GM18870 (cell line): ENCODE data around the gene EFS.

Experiments
- ATAC-seq: cut with Tn5 transposase; IDR thresholded peaks from one replicate; pipeline ENCODE4 v1.9.1; 2021; ENCODE audit warnings: moderate library complexity; ENCODE audit not compliant: unreplicated experiment

EFS gene, protein sequence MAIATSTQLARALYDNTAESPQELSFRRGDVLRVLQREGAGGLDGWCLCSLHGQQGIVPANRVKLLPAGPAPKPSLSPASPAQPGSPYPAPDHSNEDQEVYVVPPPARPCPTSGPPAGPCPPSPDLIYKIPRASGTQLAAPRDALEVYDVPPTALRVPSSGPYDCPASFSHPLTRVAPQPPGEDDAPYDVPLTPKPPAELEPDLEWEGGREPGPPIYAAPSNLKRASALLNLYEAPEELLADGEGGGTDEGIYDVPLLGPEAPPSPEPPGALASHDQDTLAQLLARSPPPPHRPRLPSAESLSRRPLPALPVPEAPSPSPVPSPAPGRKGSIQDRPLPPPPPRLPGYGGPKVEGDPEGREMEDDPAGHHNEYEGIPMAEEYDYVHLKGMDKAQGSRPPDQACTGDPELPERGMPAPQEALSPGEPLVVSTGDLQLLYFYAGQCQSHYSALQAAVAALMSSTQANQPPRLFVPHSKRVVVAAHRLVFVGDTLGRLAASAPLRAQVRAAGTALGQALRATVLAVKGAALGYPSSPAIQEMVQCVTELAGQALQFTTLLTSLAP

DNA sequence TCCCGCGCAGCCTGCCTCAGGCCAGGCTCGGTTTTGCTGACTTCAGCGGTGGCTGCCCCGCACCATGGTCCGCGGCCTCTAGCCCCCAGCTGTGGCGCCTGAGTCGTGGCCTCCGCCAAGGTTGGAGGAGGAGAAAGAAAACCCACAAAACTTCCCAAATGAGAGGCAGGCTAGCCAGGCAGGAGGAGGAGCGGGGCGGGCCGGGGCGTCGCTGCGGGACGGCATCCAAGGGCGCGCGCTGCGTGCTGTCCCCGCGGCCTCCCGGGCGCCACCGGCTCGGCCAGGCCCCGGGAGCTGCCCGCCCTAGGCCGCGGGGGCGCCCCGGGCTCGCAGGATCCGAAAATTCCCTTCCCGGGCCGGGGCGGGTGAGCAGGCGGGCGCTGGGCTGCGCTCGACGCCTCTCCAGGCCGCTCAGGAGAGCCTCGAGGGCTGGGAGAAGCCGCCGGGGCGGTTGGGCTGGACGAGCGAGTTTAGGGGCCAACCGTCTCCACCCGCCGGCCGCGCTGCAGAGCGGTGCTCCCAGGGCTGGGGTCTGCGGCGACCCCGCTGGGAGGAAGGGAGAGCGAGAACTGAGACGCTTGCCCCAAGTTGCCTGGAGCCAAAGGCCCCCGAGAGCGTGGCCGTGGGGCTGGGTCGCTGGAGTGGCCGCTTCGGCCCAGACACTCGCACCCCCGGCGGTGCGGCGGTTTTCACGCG, at the start of gene EFS:
EFS (minus strand) TSS at position 137 of the 696 bp plus-strand sequence. CDS start 147 bp downstream, outside the sequence.
- no peak for ATAC-seq

GRCh38 chr14:23414254-23414653, 49.3 kb upstream of the EFS start:
- ATAC-seq: no peak

DNA sequence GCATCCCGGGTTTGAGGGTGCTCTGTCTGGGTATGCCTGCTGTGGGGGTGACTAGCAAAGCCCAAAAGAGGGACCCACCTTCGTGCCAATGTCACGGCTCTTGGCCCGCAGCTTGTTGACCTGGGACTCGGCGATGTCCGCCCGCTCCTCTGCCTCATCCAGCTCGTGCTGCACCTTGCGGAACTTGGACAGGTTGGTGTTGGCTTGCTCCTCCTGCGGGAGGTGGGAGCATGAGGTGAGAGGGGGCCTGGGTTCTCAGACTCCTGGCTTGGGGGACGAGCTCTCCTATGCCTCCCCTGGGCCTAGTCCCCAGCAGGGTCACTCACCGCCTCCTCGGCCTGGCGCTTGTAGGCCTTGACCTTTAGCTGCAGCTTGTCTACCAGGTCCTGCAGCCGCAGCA, 48.7 kb upstream of the EFS start:
- no peak for ATAC-seq

DNA sequence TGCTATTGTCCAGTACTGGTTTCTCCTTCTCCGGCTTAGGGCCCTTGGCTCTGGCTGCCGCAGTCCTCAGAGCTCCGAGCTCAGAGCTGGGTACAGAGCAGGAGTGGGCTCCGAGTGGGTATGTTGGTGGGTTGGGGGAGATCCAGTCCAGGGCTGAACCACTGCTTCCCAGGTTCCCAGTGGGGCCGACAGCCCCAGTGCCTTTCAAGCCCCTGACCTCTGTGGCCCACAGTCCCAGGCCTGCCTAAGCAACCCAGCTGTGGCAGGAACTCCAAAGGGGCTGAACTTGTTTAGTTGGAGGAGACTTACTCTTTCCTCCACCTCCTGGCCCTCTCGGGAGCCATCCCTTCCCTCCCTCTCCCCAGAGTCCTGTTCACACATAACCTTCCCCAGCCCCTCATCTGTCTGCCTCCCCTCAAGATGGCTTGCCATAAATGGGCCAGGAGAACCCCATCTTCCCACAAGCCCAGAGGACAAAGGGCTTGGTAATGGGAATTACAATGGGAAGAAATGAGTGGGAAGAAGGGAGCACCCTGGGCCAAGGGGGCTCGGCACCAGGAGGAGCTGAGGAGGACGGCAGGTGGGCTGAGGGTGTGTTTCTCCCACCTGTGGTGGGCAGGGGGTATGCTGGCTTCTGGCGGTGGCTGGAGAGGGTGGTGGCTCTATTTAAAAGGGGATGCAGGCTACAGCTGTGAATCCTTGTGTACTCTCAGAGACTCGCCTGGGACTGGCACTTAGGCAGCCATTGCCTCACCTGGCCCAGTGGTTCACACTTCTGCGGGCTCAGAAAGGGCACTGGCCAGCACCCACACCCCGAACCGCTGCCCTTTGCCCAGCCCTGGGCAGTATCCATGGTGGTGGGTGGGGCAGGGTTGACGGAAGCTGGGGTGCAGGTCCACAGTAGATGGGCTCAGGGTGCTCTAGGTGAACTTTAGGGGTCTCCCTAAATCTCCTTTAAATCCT, 46.9 kb upstream of the EFS start:
- ATAC-seq: no peak

GRCh38 chr14:23409966-23410635, 45.1 kb upstream of the EFS start:
- no peak for ATAC-seq

- no peak for ATAC-seq
Observed at GRCh38 chr14:23409475-23409874, 44.5 kb upstream of the EFS start.

GRCh38 chr14:23408307-23408630, 43.3 kb upstream of the EFS start:
- ATAC-seq: no peak

DNA sequence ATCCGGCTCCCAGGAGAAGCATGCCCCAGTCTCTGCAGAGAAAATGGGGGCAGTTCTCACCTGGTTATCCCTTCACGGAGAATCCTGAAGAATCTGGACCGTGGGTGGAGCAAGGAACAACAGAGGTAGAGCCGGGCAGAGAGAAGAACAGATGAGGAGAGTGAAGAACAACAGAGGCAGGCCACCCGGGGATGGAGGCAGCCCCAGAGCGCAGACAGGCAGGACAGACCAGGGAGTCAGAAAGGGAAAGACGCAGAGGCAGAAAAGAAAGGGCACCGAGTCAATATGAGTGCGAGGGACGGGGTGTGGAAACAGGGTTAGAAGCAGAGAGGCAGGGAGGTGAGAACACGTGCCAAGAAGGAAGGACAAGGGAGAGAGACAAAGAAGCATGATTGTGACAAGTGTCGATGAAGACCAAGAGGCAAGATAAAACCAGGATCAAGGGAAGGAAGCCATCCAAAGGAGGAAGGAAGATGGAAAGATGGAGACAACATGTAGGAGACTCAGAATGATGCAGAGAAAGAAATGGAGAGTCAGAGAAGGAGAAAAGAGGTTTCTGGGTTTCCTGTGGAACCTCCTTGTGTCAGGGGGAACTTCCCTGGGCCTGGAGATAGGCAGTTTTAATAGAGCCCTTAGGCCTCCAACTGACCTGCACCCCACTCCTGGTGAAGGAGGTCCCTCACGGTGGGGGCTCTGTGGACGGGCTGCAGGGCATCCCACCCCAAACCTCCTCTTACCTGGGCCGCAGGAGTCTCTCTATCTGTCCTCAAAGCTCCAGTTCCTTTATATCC, 42.7 kb upstream of the EFS start, which contains the start of gene MYH6:
MYH6 (minus strand) TSS at position 758 of the 791 bp plus-strand sequence. CDS start 1,050 bp downstream, outside the sequence.
- no peak for ATAC-seq

- ATAC-seq: no peak
Observed at GRCh38 chr14:23406725-23407355, 41.9 kb upstream of the EFS start.

GRCh38 chr14:23406244-23406643, 41.3 kb upstream of the EFS start:
- ATAC-seq: no peak

- no peak for ATAC-seq
Observed at GRCh38 chr14:23405516-23406025, 40.6 kb upstream of the EFS start.

DNA sequence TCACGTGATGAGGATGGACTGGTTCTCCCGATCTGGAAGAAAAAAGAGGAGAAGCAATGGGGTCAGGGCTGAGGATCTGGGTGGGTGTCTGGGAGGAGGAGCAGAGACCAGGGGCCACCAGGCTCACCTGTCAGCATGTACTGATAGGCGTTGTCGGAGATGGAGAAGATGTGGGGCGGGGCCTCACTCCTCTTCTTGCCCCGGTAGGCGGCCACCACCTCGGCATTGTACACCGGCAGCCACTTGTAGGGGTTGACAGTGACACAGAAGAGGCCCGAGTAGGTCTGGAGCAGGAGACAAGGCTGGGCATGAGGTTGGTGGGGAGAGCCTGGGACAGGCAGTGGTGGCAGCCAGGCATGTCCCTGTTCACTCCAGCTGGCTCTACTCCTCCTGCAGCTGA, 40.1 kb upstream of the EFS start:
- ATAC-seq: no peak

GRCh38 chr14:23404331-23404900, 39.4 kb upstream of the EFS start:
- ATAC-seq: no peak

DNA sequence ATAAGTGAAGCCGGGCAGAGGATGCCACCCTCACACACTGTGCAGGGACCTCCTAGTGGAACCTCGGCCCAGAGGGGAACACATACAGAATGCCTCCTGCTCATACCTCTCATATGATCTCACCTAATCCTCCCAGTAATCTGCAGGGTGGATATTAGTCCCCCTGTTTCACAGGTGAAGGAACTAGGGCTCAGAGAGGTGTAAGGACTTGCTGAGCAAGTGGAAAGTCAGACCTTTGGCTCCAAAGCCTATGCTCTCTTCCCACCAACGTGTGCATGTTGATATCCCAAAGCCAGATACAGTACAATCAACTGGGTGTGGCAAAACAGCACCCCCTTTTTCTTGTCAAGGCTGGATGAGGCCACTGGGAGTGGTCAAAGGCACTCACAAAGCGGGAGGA, 38.9 kb upstream of the EFS start:
- ATAC-seq: no peak

GRCh38 chr14:23403139-23403438, 38.1 kb upstream of the EFS start:
- no peak for ATAC-seq

DNA sequence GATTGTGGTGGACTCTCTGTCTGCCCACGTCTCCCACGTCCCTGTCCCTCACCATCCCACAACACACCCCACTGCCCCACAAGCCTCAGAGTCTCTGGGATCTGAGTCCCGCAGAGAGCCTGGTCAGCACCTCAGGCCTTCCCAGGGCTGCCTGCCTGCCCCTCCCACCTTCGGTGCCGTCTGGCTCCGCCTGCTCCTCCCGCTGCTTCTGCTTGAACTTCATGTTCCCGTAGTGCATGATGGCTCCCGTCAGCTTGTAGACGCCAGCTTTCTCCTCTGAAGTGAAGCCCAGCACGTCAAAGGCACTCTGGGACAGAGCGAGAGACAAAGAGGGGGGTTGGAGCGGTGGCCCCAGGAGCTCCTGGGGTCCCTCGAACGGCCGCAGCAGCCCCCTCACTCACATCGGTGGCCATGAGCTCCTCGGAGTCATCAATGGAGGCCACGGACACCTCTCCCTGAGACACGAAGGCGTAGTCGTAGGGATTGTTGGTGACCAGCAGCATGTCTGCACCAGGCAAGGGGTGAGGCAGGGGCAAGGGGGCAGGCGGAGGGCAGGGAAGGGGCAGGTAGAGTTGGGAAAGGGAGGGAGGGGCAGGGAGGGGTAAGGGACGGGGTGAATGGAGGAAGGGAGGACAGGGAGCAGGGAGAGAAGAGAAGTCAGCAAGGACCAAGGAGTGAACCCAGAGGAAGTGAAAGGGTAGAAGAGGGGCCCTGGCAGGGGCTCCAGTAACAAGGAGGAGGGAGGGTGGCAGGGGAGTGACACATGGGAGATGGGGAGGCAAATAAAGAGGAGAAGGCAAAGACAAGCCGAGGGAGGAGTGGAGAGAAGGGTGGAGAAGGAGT, 37.5 kb upstream of the EFS start:
- no peak for ATAC-seq

GRCh38 chr14:23401291-23401690, 36.3 kb upstream of the EFS start:
- no peak for ATAC-seq
